OCI-LY1 (cell line): ENCODE measurements around the gene WNT7B.

Experiments used
- EZH2 ChIP-seq: fragments of 200-600 bp; sonication (generic), shearing (Covaris generic); IDR thresholded peaks from 2 replicates; pipeline ENCODE4 v1.8.0; 2017; ENCODE audit warnings: borderline replicate concordance, mixed run types, mild to moderate bottlenecking, antibody characterized with exemption, low read length, moderate library complexity, mixed read lengths
- TF ChIP-seq, protein P1 (sequence below): fragments of 200-600 bp; sonication (generic), shearing (Covaris generic); IDR thresholded peaks from 2 replicates; pipeline ENCODE4 v1.5.1; 2017; ENCODE audit warnings: mild to moderate bottlenecking, antibody characterized with exemption, low read length, moderate library complexity, mixed read lengths

DNA sequence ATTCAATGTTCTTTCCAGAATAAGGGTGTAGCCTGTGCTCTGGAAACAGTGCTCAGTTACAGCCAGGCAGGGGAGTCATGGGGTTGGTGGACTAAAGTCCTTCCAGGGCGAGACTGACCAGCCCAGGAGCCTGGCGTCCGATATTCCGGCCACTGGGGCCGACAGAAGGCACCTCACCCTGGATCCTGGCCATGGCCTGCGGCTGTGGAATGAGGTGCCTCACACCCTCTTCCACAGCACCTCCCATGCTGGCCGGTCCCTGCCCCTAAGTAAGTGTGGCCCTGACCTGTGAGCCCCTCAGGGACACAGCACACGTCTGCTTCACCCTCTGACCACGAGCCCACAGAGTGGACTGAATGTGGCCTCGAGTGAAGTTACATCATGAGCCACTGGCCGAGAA is 50.5 kb downstream of the WNT7B start:
- TF ChIP-seq EZH2, result no peak
- TF ChIP-seq, protein P1, sequence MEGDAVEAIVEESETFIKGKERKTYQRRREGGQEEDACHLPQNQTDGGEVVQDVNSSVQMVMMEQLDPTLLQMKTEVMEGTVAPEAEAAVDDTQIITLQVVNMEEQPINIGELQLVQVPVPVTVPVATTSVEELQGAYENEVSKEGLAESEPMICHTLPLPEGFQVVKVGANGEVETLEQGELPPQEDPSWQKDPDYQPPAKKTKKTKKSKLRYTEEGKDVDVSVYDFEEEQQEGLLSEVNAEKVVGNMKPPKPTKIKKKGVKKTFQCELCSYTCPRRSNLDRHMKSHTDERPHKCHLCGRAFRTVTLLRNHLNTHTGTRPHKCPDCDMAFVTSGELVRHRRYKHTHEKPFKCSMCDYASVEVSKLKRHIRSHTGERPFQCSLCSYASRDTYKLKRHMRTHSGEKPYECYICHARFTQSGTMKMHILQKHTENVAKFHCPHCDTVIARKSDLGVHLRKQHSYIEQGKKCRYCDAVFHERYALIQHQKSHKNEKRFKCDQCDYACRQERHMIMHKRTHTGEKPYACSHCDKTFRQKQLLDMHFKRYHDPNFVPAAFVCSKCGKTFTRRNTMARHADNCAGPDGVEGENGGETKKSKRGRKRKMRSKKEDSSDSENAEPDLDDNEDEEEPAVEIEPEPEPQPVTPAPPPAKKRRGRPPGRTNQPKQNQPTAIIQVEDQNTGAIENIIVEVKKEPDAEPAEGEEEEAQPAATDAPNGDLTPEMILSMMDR, result no peak
